Measurements from ENCODE around the gene RNF38.

DNA sequence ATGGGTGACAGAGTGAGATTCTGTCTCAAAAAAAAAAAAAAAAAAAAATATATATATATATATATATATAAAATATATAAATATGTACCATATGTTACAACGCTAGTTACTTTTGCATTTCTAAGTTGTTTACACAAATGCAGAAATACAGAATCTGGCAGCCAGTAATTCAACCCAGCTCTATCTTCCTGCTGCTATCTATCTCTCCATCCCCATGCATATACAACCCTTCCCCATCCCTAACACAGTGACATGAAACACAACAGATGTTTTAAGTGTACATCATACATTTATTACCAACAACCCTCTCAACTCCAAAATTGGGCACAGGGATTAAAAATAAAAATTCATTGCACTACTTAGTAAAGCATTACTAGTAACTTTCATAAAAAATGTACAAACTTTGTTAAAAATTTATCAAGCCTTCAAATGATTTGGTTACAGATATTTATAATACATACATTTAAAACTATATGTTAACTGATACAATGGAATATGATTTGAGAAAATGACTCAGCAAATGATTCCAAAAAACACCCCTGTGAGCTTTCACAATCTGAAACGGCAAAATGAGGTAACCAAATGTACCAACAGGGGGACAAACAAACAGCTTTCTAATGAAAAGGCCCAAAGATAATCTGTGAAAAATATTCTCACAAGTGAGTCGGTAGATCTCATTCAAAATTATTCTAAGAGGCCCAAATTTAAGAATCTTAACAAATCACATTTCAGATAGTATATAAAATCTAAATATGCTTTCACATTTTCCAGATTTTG lies 63.8 kb downstream of the RNF38 start:
- TF ChIP-seq, protein P1, sequence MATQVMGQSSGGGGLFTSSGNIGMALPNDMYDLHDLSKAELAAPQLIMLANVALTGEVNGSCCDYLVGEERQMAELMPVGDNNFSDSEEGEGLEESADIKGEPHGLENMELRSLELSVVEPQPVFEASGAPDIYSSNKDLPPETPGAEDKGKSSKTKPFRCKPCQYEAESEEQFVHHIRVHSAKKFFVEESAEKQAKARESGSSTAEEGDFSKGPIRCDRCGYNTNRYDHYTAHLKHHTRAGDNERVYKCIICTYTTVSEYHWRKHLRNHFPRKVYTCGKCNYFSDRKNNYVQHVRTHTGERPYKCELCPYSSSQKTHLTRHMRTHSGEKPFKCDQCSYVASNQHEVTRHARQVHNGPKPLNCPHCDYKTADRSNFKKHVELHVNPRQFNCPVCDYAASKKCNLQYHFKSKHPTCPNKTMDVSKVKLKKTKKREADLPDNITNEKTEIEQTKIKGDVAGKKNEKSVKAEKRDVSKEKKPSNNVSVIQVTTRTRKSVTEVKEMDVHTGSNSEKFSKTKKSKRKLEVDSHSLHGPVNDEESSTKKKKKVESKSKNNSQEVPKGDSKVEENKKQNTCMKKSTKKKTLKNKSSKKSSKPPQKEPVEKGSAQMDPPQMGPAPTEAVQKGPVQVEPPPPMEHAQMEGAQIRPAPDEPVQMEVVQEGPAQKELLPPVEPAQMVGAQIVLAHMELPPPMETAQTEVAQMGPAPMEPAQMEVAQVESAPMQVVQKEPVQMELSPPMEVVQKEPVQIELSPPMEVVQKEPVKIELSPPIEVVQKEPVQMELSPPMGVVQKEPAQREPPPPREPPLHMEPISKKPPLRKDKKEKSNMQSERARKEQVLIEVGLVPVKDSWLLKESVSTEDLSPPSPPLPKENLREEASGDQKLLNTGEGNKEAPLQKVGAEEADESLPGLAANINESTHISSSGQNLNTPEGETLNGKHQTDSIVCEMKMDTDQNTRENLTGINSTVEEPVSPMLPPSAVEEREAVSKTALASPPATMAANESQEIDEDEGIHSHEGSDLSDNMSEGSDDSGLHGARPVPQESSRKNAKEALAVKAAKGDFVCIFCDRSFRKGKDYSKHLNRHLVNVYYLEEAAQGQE (IDR thresholded peaks at IDR 0.05; ENCODE audit: low read depth) = no peak
- TF ChIP-seq FOXM1 (IDR thresholded peaks at IDR 0.05; ENCODE audit: borderline replicate concordance, low read depth) (no peak), EGR1 (IDR thresholded peaks at IDR 0.05) (no peak), TAF1 (IDR thresholded peaks at IDR 0.05; ENCODE audit: low read depth) (no peak)
- TF ChIP-seq, protein P2, sequence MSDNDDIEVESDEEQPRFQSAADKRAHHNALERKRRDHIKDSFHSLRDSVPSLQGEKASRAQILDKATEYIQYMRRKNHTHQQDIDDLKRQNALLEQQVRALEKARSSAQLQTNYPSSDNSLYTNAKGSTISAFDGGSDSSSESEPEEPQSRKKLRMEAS (IDR thresholded peaks at IDR 0.05) = no peak
